ENCODE data around the gene GATB. TPM values are rescaled to one million over a fixed set of nuclear protein-coding genes. Genes with fewer than 3 reads are reported as not detected.

The GATB gene
- total RNA-seq, 1 donor from 2014 or later = 142 TPM

DNA sequence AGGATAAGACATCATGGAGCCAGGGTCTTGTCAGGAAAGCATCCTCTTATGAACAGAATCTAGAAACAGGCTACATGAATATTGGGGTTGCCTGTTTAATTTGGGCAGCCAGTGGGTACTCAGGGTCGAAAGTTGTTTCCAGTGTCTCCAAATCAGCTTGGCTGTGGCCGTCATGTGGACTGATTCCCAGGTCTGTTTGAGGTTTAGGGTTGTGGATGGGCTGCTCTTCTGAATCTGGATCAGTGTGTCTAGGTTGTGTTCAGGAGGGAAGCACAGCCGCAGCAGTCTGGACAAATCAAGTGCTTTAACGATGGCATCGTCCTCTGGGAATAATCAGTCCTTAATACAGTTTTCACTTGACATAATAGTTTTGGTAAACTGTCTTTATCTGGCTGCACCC lies 94.3 kb downstream of the GATB start:
- no peak for ATAC-seq
- intact Hi-C loops (cut with micrococcal nuclease) = no loop called here
- no peak for DNase-seq

DNA sequence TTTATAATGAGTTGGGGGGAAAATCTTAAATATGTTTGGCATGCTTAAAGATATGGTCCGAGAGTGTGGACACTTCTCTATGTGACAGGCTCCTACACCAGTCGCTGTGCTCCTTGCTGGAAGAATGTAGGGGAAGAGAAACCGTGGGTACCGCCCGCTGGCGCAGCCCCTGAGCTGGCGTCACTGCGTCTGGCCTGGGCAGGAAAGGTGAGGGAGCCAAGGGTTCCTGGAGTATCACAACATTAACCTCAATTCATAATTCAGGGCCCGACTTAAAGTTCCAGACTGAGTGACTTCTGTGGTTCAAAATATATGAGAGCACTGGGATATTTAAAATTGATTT lies 95.1 kb downstream of the GATB start:
- ATAC-seq (no peak), DNase-seq (no peak)
- intact Hi-C loops (cut with micrococcal nuclease) = no loop called here

- intact Hi-C loops (cut with micrococcal nuclease) = no loop called here
- ATAC-seq = no peak
Measured at GRCh38 chr4:151665022-151665784, 95.6 kb downstream of the GATB start.

GRCh38 chr4:151664289-151664688 lies 96.5 kb downstream of the GATB start:
- ATAC-seq (no peak), DNase-seq (no peak)
- intact Hi-C loops (cut with micrococcal nuclease) = no loop called here

More at GRCh38 chr4:151665022-151665784, 95.6 kb downstream of the GATB start:
- DNase-seq = no peak

- DNase-seq (no peak), ATAC-seq (no peak)
- intact Hi-C loops (cut with micrococcal nuclease) = no loop called here
Measured at GRCh38 chr4:151663109-151663508, 97.7 kb downstream of the GATB start.

- DNase-seq (no peak), ATAC-seq (no peak)
- intact Hi-C loops (cut with micrococcal nuclease) = no loop called here
Measured at GRCh38 chr4:151661873-151662272, 98.9 kb downstream of the GATB start.

DNA sequence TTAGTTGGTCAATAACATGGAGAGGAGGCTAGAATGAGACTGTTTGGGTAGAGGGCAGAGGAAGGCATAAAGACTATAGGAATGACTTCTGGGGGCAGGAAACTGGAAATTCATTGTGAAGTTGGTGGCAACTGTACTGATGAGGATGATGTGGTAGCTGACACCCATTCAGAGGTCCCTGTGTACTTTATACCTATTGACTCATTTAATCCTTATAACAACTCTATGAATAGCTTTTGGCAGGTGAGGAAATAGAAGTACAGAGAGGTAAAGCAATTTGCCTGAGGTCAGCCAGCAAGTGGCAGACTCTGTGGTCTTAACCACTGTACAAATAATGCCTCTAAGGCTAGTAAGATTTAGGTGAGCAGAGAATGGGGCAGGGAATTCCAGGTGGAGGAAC lies 100.1 kb downstream of the GATB start:
- DNase-seq = no peak
- intact Hi-C loops (cut with micrococcal nuclease) = no loop called here
- ATAC-seq = no peak

GRCh38 chr4:151659601-151660364 lies 101.0 kb downstream of the GATB start:
- intact Hi-C loops (cut with micrococcal nuclease) = no loop called here
- no peak for ATAC-seq

DNA sequence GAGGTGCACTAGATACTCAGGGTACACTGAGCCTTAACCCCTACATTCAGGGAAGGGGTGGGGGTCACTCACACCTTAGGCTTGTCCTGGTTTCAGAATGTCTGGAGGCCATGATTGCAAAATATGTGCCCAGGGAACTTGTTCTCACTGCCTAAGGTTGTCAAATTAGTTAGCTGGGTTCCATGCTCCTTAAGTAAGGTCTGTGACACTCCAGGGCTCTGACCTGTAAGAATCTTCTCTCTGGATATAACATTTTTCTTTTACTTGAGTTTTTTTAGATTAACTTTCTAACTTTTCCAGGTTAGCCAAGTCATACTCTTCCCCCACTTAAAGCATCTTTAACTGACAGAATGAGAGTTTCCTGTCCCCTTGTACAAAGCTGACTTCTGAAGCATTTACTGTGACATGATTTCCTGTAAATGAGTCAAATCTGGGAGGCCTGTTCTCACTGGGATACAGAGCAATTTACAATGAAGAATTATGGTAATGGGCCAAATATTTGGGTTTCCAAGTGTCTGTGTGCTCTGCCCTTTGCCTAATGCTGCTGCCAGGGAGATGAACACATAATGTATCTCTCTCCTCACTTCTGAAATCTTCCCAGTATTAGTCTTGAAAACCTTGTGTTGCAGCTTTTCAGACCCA lies 101.7 kb downstream of the GATB start:
- DNase-seq = no peak
- no peak for ATAC-seq
- intact Hi-C loops (cut with micrococcal nuclease) = no loop called here

More at GRCh38 chr4:151659601-151660364, 101.0 kb downstream of the GATB start:
- DNase-seq = no peak

GRCh38 chr4:151657896-151658295 lies 102.9 kb downstream of the GATB start:
- DNase-seq (no peak), ATAC-seq (no peak)
- intact Hi-C loops (cut with micrococcal nuclease) = no loop called here

DNA sequence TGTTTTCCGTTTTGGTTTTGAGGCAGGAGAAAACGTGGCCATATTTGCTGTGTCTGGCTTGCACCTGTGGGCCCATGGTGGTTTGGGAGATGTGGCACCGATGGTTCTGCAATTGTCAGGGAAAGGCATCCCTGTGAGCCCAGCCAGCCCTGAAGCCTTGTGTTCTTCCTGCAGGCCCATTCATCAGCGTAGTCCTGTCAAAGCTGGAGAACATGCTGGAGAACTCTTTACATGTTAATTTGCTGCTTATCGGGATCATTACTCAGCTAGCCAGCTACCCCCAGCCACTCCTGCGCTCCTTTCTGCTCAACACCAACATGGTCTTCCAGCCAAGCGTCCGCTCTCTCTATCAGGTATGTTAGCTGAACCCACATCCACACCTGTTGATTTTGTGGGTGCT lies 104.7 kb downstream of the GATB start:
- DNase-seq (no peak), ATAC-seq (no peak)
- intact Hi-C loops (cut with micrococcal nuclease) = no loop called here

DNA sequence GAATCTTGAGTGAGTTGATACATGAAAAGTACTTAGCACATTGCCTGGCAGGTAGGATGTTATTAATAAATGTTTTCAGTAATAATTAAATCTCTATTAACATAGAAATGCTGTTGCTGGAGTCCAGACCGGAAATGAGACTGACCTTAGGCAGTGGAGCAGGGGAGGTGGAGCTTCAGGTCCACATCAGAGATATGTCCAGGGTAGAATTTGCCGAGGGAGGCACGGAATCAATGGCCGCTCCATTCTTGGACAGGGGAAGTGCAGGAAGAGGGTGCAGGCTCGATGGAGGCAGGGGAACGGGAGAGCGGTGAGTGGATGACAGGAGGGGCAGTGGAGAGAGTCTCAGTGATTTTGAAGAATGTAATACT lies 107.3 kb downstream of the GATB start:
- DNase-seq (no peak), ATAC-seq (no peak)
- intact Hi-C loops (cut with micrococcal nuclease) = no loop called here

- peak; percentile 82 for ATAC-seq
- intact Hi-C loops (cut with micrococcal nuclease) = no loop called here
- no peak for DNase-seq
Measured at GRCh38 chr4:151652841-151653547, 107.8 kb downstream of the GATB start.

DNA sequence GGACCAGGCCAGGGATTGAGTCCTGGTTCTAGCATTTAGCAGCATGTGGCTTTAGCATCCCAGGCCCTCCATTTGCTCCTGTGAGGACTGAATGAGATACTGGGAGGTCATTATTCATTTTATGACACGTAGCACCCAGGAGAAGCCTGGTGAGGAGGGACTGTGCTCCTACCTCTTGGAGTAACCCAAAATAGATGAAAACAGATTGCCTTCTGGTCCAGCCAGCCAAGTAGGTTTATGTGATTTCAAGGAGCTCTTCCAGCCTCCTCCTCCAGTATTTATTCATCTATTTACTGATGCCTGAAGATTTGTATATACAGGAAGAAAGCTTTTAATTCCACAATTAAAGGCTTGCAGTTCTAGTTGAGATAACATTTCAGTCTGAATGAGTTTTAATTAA lies 109.3 kb downstream of the GATB start:
- intact Hi-C loops (cut with micrococcal nuclease) = no loop called here
- DNase-seq = no peak
- no peak for ATAC-seq

- no peak for ATAC-seq
- intact Hi-C loops (cut with micrococcal nuclease) = no loop called here
- no peak for DNase-seq
Measured at GRCh38 chr4:151649479-151649878, 111.3 kb downstream of the GATB start.

DNA sequence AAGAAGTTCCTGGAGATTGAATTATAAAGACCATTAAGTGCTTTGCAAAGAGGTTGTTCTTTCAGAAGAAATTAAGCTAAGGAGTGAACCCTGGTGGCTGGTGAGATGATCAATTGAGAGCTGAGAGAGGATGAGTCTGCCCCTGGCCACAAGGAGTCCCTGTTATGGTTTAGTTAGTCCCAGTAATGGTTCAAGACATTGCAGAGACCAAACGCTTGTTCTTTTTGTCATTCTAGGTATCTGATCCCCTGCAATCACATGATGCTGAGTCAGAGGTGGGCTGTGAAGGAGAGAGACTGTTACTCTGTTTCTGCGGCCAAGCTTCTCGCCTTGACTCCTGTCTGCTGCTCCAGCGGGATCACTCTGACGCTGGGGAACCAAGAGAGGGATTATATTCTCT lies 114.5 kb downstream of the GATB start:
- no peak for ATAC-seq

GRCh38 chr4:151644622-151645021 lies 116.2 kb downstream of the GATB start:
- DNase-seq (no peak), ATAC-seq (no peak)
- intact Hi-C loops (cut with micrococcal nuclease) = no loop called here

More for the DNA sequence above, 114.5 kb downstream of the GATB start:
- intact Hi-C loops (cut with micrococcal nuclease) = no loop called here
- no peak for DNase-seq

DNA sequence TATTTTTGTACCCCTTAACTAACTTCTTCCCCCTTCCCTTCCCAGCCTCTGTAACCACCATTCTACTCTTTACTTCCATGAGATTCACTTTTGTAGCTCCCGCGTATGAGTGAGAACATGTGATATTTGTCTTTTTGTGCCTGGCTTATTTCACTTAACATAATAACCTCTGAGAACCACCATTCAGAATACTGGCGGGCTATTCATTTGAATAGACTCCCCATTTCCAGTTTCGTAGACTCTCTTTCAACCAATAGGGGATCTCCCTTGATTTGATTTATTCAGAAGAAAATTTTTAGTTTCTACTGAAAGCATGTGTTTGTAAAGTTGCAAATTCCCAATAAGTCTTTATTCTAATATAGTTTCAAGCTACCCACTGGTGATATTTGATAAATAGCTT lies 117.2 kb downstream of the GATB start:
- DNase-seq = no peak
- intact Hi-C loops (cut with micrococcal nuclease) = no loop called here
- ATAC-seq = no peak

- no peak for ATAC-seq
- intact Hi-C loops (cut with micrococcal nuclease) = no loop called here
- no peak for DNase-seq
Measured at GRCh38 chr4:151641983-151642382, 118.8 kb downstream of the GATB start.

DNA sequence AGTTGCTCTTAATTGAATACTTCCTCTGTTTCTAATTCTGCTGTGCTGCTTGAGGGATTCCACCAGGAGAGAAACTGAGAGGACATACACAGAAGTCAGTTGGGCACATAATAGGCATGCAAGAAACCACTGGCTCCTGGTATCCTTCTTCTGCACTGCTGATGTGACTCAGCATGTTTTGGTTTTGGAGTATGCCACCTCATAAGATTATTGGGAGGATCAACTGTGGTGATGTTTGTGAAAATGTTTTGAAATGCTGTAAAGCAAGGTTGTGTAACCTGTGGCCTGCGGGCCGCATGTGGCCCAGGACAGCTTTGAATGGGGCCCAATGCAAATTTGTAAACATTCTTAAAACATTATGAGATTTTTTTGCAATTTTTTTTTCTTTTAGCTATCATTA lies 119.6 kb downstream of the GATB start:
- no peak for DNase-seq
- no peak for ATAC-seq
- intact Hi-C loops (cut with micrococcal nuclease) = no loop called here

Measured in left ventricle myocardium superior (tissue), 1 donor.